ENCODE data around the gene ZDHHC23. TPM values are rescaled to one million over a fixed set of nuclear protein-coding genes. Genes with fewer than 3 reads are reported as not detected.

The ZDHHC23 gene
- total and polyA plus RNA-seq, 2 of the 13 experiments (the other 11 are each of a cell fraction or from before 2014, with no cell fraction given): 1.6 to 8.8 TPM

GRCh38 chr3:113966172-113966571 lies 18.4 kb downstream of the ZDHHC23 start:
- Histone ChIP-seq H3K4me2 (ENCODE audit: low read depth, low read length) (no peak overlapping the region), H3K9ac (ENCODE audit: insufficient read depth, low read depth, low read length) (no peak overlapping the region), H3K27me3 (ENCODE audit: control insufficient read depth in 1 of 2, insufficient read depth in 2 of 2, low read length in 2 of 2) (no peaks in the 10 kb centered on the region), H3K4me3 (replicated peaks in 1 of 3; ENCODE audit: insufficient read depth in 1 of 3, low read depth in 2 of 3, low read length in 3 of 3) (no peak overlapping the region), H4K20me1 (ENCODE audit: insufficient read depth, low read length) (no peaks in the 10 kb centered on the region), H3K27ac (ENCODE audit: extremely low read length, insufficient read depth, low read length) (no peak overlapping the region), H3K79me2 (ENCODE audit: insufficient read depth, low read length) (no peaks in the 10 kb centered on the region), H3K36me3 (replicated peaks in 1 of 2; ENCODE audit: control insufficient read depth in 1 of 2, insufficient read depth in 2 of 2, low read length in 2 of 2) (no peaks in the 10 kb centered on the region), H2AFZ (ENCODE audit: low read length) (no peak overlapping the region), H3K4me1 (ENCODE audit: insufficient read depth, low read length) (no peaks in the 10 kb centered on the region), H3K9me3 (ENCODE audit: low read length) (no peaks in the 10 kb centered on the region)
- 16% methylated on average over 2 of the region's 2 CpGs for WGBS (ENCODE audit: low lambda C conversion rate)
- DNase-seq (ENCODE audit: low spot score) (no peak), FAIRE-seq (peak; percentile 62), ATAC-seq (peak; percentile 92)
- intact Hi-C loops (cut with micrococcal nuclease; ENCODE audit: unreplicated experiment) (loop anchor here (1.0 to 10.0 kb wide), 2 partner anchors 18 to 189 kb away; partner anchors contain the start of gene ZDHHC23), in situ Hi-C loops (cut with HindIII; ENCODE audit: extremely low pct_ligation_motif_present, low pct_unique_long_range_greater_than_20kb) (no loop called here)
- BruUV-seq (replicated peaks): no TSS peak
- POLR2A ChIA-PET: no interaction called here
- CTCF ChIA-PET (ENCODE audit: low intra/inter-chr PET ratio, low total read pairs): no interaction called here
- TF ChIP-seq IRX3 (CRISPR knock-in tag; IDR thresholded peaks at IDR 0.05; ENCODE audit: borderline replicate concordance, low read depth): no peak
- TF ChIP-seq ZNF784 (CRISPR knock-in tag; IDR thresholded peaks at IDR 0.05; ENCODE audit: borderline replicate concordance): no peak
- no peak for TF ChIP-seq RAD51 (IDR thresholded peaks at IDR 0.05; ENCODE audit: borderline replicate concordance)
- TF ChIP-seq PBX3 (CRISPR knock-in tag; IDR thresholded peaks at IDR 0.05; ENCODE audit: borderline replicate concordance): no peak
- no peak for TF ChIP-seq ZNF781 (CRISPR knock-in tag; IDR thresholded peaks at IDR 0.05; ENCODE audit: borderline replicate concordance, not compliant biosample characterization)
- no peak for TF ChIP-seq SMAD9 (CRISPR knock-in tag; IDR thresholded peaks at IDR 0.05)
- TF ChIP-seq ZNF7 (CRISPR knock-in tag; IDR thresholded peaks at IDR 0.05): no peak
- TF ChIP-seq ARNT (IDR thresholded peaks at IDR 0.05): no peak
- TF ChIP-seq HMG20B (CRISPR knock-in tag; conservative IDR thresholded peaks at IDR 0.05): no peak
- TF ChIP-seq IRF2 (CRISPR knock-in tag; IDR thresholded peaks at IDR 0.05): no peak
- TF ChIP-seq ZNF614 (CRISPR knock-in tag; IDR thresholded peaks at IDR 0.05; ENCODE audit: borderline replicate concordance): no peak
- no peak for TF ChIP-seq HMGXB4 (CRISPR knock-in tag; IDR thresholded peaks at IDR 0.05; ENCODE audit: borderline replicate concordance in 1 of 2, low read depth in 1 of 2)
- no peak for TF ChIP-seq MAFG (CRISPR knock-in tag; IDR thresholded peaks at IDR 0.05)
- no peak for TF ChIP-seq KAT2B (IDR thresholded peaks at IDR 0.05; ENCODE audit: borderline replicate concordance, low read depth, low read length)
- no peak for TF ChIP-seq U2AF1 (optimal IDR thresholded peaks at IDR 0.05; ENCODE audit: low read depth, low read length)
- no peak for TF ChIP-seq MIXL1 (CRISPR knock-in tag; IDR thresholded peaks at IDR 0.05)
- TF ChIP-seq SRSF9 (IDR thresholded peaks at IDR 0.05; ENCODE audit: borderline replicate concordance, insufficient read depth, low read depth, low read length, poor library complexity, severe bottlenecking): no peak
- TF ChIP-seq ZNF260 (CRISPR knock-in tag; IDR thresholded peaks at IDR 0.05; ENCODE audit: borderline replicate concordance, low read depth): no peak
- TF ChIP-seq ZNF510 (CRISPR knock-in tag; IDR thresholded peaks at IDR 0.05; ENCODE audit: low read depth): no peak
- TF ChIP-seq ERF (CRISPR knock-in tag; IDR thresholded peaks at IDR 0.05): no peak
